Activated CD4-positive, alpha-beta T cell treated with anti-CD3 and anti-CD28 coated beads for 48 hours (primary cell): ENCODE results near the gene WDR54.
A peak's percentile ranks its signal among the peaks of the same experiment; 100 is the strongest.
"Not testable (repeated sequence)": the region's sequence is repeated elsewhere in the genome, so short reads cannot be mapped to it uniquely, and the experiment has no call there.

ENCODE experiments used
- DNase-seq: peaks from one replicate; pipeline ENCODE4 v3.0.0-alpha.2; 2020

The WDR54 gene

GRCh38 chr2:74407682-74408081 lies 13.8 kb upstream of the WDR54 start:
- DNase-seq, result no peak

GRCh38 chr2:74413001-74413698 lies 8.4 kb upstream of the WDR54 start:
- no peak for DNase-seq

GRCh38 chr2:74414441-74414840 lies 7.1 kb upstream of the WDR54 start:
- DNase-seq, result no peak

- DNase-seq, result peak; percentile 23
Measured at GRCh38 chr2:74414881-74415761, 6.4 kb upstream of the WDR54 start.

GRCh38 chr2:74415762-74416395 lies 5.7 kb upstream of the WDR54 start:
- DNase-seq, result peak; percentile 16

DNA sequence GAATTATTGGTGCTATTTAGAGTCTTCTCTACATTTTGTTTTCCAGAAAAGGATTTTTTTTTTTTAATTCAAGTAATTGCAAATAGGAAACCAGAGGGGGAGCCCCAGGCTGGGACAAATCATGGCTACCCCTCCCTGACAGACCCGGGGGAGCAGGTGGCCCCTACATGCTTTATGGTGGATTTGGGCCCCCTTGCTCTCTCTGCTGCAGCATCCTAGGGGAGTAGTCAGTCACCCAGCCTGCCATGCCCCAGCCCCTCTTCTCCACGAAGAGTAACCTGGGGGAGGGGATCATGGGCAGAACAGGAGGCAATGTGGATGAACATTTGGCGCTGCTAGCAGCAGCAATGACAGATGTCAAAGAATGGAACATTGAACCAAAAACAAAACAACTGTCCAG lies 4.8 kb upstream of the WDR54 start:
- DNase-seq, result no peak

DNA sequence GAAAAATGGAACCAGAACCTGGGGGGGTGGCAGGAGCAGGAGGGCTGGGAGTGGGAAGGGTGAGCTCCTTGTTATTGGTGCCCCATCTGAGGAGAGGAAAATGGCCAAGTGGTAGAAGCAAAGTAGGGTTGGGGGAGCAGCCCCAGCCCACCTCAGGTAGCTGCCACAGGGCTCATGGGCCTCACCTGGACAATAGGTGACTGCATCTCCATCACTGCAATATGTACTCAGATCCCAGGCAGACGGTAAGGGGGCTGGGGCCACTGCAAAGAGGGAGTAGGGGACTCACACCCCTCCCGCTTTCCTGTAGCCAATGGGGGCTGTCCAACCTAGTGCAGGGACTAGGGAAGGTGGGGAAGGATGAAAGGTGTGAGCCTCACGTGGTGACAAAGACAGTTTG lies 4.3 kb upstream of the WDR54 start:
- no peak for DNase-seq

DNA sequence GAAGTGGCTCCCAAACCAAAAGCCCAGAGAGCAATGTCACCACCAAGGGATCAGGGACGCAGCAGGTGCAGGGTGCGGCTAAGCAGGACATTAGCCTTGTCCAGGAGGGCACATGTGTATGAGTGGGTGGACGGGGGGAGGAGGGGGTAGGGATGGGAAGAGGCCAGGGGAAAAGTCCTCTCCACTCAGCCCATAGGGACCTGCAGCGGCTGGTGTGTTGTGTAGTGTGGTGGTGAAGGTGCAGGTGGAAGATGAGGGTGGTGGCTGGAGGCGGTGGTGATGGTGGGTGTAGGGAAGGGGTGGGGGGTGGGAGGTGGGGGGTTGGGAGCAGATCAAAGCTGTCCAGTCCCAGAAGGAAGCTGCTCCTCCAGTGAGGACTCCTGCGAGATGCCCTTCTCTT lies 3.8 kb upstream of the WDR54 start:
- no peak for DNase-seq

DNA sequence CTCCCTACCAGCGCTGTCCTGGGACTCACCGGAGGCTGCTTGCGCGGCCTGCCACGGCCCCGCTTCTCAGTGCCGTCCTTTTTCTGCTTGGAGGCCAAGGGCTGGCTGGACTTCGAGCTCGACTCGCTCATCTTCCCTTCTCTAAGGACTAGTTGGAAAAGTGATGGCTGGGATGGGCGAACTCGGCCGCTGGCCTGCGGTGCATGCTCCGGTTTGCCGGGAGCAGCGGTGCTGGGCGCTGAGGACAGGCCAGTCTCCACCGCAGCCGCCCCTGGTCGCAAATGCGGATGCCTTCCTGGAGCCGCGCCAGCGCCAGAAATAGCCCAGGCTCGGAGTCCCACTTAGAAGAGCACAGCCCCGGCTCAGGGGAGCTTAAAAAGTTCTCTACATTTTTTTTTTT lies 3.2 kb upstream of the WDR54 start:
- no peak for DNase-seq

- DNase-seq, result no peak
Measured at GRCh38 chr2:74419345-74419744, 2.2 kb upstream of the WDR54 start.

GRCh38 chr2:74420006-74420405 lies 1.5 kb upstream of the WDR54 start:
- DNase-seq, result no peak

DNA sequence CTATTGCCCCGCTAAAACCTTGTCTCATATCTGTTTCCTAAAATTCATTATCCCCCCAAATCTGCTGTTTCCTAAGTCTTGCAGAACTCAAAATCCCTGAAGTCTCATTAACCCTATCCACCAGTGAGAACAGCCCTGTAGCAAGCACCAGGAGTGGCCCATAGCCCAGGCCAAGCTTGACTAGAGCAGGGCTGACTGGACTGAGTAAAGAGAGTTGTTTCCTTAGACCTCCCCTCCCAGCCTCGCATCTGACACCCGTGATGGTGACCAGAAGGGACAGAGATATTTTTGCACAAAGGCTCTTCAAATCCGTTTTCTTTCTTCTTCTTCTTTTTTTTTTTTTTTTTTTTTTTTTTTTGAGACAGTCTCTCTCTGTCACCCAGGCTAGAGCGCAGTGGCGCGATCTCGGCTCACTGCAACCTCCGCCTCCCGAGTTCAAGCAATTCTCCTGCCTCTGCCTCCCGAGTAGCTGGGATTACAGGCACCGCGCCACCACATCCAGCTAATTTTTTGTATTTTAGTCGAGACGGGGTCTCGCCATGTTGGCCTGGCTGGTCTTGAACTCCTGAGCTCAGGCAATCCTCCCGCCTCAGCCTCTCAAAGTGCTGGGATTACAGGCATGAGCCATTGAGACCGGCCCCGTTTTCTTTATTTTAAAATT lies 957 bp upstream of the WDR54 start:
- DNase-seq, result not testable (repeated sequence)

- DNase-seq, result no peak
Measured at GRCh38 chr2:74423231-74424095, 1.9 kb downstream of the WDR54 start.

DNA sequence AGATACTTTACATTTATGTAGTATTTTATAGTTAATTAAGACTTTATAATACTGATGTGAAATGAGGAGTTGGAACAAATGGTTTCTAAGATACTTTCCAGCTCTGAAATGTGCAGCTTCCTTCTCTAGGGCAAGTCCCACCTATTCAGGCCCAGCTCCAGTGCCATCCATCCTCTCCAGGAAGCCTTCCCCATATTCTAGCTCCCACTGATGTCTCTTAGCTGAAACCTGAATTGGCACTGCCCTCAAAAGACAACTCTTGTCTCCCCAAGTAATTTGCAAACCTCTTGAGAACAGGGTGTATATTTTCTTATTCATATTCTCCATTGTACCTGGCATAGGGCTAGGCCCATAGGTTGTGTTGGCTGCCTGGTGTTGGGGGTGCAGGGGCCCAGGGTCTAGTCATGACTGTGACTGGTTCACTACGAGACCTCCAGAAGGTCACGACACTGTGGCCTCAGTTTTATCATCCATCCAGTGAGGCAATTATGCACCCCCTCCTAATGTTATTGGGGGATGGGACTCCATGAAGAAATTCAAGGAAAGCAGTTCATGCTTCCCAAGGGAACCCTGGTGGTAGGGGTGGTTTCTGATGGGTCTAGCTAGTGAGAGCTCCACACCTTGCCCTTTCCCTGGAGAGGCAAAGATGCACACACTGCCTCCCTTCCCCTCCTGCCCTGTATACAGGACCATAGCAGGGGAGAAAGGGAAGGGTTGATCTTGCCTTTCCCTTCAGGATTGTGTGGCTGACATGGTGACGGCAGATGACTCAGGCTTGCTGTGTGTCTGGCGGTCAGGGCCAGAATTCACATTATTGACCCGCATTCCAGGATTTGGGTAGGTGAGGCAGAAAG lies 2.8 kb downstream of the WDR54 start:
- DNase-seq, result no peak

- DNase-seq, result no peak
Measured at GRCh38 chr2:74424995-74425406, 3.5 kb downstream of the WDR54 start.

GRCh38 chr2:74425523-74425922 lies 4.0 kb downstream of the WDR54 start:
- DNase-seq, result no peak

GRCh38 chr2:74426181-74426758 lies 4.7 kb downstream of the WDR54 start:
- no peak for DNase-seq

DNA sequence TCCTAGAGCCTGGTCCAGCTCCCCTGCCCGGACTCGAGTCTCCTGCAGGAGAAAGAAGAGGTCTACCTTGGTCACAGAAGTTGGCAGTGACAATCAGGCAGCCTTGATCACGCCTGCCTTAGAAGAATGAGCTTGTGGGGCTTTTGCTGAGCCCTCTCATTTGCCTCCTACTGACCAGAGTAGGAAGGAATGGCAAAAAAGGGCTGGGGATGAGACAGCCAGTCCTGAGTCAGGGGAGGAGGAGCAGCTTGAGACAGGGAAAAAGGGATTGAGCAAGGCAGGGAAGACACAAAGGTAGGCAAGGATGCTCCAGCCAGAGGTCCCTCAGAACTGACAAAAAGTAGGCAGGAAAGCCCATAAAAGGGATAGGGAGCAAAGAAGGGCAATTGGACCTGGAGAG lies 6.0 kb downstream of the WDR54 start:
- DNase-seq, result no peak

- DNase-seq, result no peak
Measured at GRCh38 chr2:74428675-74429074, 7.1 kb downstream of the WDR54 start.

GRCh38 chr2:74429487-74430451 lies 8.2 kb downstream of the WDR54 start:
- no peak for DNase-seq
